HG03571 (cell line): ENCODE results near the gene PPP3CA.

Source experiments
- ATAC-seq: cut with Tn5 transposase; IDR thresholded peaks from one replicate; pipeline ENCODE4 v1.9.1; 2021; ENCODE audit not compliant: unreplicated experiment

Gene PPP3CA

DNA sequence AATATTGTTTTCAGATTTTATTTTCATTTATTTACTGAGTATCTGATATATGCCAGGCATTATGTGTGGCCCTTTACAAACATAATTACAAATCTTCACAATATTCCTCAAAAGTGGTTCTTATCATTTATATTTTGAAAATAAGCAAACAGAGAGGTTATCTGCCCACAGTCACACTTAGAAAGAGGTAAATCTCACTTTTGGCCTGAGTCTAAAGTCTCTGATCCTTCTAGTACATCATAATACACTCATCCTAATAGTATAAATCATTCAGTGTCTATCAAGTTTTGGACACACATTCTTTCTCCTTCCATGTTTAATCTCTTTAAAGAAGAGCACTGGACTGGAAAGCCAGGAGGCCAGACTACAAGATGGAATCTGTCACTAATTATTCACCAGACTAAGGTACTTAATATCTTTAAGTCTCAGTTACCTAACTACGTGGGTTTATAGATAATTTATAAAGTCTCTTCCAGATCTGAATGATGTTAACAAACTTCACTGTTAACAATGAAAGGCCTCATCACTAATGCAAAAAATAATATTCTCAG is 281.3 kb downstream of the PPP3CA start:
- no peak for ATAC-seq

- no peak for ATAC-seq
Observed at GRCh38 chr4:101065346-101065745, 282.0 kb downstream of the PPP3CA start.

DNA sequence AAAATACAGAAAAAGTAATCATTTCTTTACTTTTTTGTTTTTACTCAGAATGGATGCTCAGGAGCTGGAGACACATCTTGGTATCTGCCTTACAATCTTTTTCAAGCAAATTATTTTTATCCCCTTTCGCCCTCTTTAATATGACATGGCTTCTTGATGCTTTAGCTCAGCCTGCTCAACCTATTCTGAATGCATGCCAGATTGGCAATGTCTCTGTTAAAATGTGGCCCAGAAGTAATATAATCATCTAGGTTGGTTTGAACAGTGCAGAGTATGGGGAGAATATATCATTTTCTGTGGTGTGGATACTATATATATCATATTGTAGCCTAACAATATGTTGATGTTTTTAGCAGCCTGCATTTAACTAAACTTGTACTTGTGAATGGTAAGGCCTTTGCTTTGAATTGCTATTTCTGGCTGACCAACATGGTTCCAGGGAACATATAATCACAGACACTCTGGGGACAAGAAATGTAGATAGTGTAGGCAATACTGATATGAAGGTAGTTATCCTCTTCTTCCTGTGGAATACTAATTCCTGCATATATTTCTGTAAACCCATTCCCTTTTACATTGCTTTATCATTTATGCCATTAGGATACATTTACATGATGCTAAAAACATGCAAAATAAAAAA is 282.7 kb downstream of the PPP3CA start:
- no peak for ATAC-seq

GRCh38 chr4:101055392-101055791 is 291.9 kb downstream of the PPP3CA start:
- ATAC-seq: no peak

DNA sequence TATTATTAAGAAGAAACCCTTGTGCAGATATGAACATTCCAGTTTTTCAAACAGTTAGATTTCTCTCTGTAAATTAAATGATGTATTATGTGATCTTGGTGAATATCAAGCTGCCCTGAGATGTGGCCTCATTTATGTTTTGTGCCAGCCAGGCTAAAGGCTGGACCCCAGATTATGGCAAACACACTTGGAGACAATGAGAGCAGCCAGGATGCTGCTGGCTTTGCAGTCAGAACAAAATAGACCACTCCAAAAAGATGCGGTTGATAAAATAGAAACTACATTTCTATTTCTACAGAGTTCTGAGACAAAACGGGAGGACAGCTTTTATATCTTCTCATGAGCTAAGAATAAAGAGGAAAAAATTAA is 296.5 kb downstream of the PPP3CA start:
- ATAC-seq: no peak

DNA sequence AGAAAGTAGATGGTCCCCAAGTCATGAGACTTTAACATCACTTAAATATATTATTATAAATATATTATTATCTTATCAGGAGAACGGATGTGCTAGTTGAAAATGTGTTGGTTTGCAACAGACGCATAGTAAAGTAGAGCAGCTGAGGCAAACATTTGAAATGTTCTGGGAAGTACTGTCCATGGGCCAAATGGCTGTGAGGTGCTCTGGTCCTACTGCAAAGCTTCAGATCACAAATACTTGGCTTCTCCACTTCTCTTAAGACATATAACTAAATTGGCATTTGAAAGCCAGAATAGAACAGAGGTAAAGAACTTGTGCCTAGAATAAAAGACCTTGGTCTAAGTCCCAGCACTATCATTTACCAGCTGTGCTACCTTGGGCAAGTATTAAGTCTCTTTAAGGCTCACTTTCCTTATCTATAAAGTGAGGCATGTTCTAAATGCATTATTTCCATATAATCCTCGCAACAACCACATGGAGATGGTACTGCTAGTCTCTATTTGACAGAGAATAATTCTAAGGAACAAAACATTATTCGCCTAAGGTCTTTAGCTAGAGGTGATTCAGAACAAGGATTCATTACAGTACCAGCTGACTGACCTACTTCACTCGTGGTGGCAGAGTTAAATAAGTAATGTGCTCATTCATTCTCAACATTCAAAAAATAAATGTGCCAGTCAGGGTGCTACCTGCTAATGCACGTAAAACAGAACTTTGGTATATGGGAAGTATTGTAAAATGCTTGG is 297.1 kb downstream of the PPP3CA start:
- no peak for ATAC-seq

DNA sequence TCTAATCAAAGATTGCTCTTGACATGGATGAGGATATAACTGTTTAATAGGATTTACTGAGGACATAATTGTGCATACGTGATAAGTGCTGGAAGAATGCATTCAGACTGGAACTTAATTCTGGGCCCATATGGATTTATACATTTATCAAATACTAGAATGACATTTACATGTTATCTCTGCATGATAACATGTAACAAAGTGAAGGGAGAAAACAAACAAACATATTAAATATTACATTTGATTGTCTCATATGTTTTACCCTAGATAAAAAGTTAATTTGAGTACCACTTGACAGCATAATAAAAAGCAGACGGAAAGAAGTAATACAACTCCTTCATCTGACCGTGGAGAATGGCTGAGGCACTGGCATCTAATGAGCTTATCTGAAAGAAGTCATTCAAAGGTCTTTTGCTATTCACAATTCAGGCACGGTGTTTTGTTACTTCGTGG is 297.8 kb downstream of the PPP3CA start:
- no peak for ATAC-seq

- ATAC-seq: no peak
Observed at GRCh38 chr4:101044766-101045165, 302.6 kb downstream of the PPP3CA start.

GRCh38 chr4:101042847-101043246 is 304.5 kb downstream of the PPP3CA start:
- ATAC-seq: no peak

DNA sequence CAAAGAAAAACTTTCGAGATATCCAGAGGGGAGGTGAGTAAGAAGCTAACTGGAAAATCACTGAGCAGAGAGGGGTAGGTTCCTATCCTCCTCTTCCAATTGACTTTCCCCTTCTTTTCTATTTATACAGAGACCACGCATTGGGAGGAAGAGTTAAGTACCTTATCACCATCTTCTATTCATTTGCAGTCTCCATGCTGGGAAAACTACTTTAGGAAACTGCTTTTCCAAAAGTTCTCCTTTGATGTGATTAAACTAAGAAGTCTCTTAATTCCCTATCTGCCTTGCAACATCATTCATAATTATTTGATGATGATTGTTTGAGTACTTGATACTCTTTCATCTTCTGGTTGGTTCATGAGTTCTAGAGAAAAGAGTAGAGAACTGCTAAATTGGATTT is 306.6 kb downstream of the PPP3CA start:
- no peak for ATAC-seq

- ATAC-seq: no peak
Observed at GRCh38 chr4:101039367-101039766, 308.0 kb downstream of the PPP3CA start.

GRCh38 chr4:101037938-101038413 is 309.4 kb downstream of the PPP3CA start:
- ATAC-seq: no peak

- ATAC-seq: no peak
Observed at GRCh38 chr4:101037249-101037648, 310.1 kb downstream of the PPP3CA start.

GRCh38 chr4:101035487-101035886 is 311.8 kb downstream of the PPP3CA start:
- no peak for ATAC-seq

DNA sequence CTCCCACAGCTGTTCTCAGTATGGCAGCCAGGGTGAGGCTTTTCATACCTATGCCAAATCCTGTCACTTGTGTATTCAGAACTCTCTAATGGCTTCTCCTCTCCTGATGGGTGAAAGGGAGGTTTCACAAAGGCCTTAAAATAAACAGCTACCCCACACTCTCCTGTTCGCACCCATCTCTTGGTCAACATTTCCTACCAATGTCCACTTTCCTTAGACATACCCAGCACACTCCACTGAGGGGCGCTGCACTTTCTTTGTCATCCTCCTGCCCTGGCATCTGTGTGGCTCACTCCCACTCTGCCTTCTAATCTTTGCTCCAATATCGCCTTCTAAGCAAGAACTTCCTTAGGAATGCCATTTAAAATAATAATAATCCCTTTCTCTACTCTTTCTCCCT is 313.3 kb downstream of the PPP3CA start:
- no peak for ATAC-seq

DNA sequence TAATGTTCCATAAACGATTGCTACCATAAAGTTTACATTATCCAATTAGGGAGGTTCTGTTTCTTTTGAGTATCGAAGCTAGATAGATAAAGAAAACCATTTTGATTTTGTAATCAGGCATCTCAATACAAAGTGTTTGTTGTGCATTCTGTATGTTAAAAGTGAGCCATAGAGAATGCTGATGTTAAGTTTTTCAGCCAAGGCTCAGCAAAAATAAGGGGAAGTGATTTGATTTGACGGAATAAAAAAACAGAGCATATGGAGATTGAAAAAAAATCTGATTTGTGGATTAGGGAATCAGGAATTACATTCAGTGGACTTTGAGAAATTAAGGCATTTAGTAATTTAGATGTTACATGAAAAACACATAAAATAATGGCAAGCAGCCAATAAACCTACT is 314.8 kb downstream of the PPP3CA start:
- no peak for ATAC-seq

DNA sequence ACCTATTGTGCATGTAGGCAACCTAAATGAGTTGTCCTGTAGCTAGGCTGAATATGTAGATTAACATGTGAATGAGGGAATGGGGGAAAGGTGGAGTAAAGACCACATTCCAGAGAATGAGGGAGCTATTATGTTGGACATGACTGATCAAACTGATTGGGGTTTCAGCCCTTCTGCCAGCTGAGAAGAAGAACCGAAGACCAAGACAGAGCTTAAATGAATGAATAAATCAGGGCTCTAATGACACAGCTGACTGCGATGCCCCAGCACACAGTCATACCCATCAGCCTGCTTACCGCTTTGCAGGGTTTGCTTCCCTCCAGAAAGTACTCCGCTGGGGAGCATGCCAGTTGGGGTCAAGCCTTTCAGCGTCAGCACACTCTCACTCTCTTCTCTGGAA is 315.4 kb downstream of the PPP3CA start:
- no peak for ATAC-seq

DNA sequence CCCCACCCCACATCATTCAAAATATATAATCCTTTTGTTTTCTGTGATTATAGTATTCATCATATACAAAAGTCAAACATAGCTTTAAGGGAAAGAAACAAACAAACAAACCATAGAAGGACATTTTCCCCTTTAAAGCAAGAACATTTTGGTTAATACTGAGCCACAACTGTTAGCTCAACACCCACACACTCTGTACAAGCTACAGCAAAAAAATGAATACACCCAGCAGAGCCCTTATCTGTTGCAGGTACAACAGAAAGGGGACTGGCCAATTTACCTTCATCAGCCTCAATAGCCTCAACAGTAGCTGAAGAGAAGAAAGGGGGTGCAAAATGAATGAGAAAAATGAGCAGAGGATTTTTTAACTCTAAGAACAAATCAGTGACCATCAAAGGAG is 318.4 kb downstream of the PPP3CA start:
- ATAC-seq: no peak

DNA sequence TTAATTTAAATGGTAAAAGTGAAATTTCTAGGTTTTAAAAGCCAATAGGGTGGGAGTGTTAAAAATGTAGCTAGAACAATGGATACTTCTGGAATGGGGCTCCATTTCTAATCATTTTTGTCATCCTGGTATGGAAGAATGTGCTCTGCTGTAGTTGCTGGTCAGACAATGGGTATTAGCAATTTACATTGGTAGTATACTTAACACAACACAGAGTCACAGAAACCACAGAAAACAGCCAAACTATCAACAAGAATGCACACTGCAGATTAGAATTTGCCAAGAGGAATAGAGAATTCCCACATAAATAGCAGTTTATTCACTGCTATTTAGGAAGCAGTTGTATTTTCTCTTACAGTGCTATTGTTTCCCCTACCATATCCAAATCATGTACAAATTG is 319.6 kb downstream of the PPP3CA start:
- ATAC-seq: no peak

- no peak for ATAC-seq
Observed at GRCh38 chr4:101025755-101026154, 321.6 kb downstream of the PPP3CA start.

- ATAC-seq: no peak
Observed at GRCh38 chr4:101022151-101023024, 324.9 kb downstream of the PPP3CA start.
